HTR-8/SVneo (cell line): ENCODE data around the gene JARID2.

Experiments
- DNase-seq: peaks from one replicate; pipeline ENCODE4 v3.0.0; 2011; ENCODE audit warnings: low spot score, mixed read lengths; ENCODE audit not compliant: insufficient read length
- FAIRE-seq: peaks from 2 replicates; lab custom pipeline; 2011; peaks lifted over from hg19 to GRCh38; lab: Jason Lieb, UNC

JARID2 gene

GRCh38 chr6:15366003-15366535, 120.2 kb downstream of the JARID2 start:
- FAIRE-seq (no peak), DNase-seq (no peak)

- no peak for FAIRE-seq
- no peak for DNase-seq
These were observed 121.0 kb downstream of the JARID2 start for GRCh38 chr6:15366879-15367278.

- no peak for FAIRE-seq
- no peak for DNase-seq
These were observed 122.3 kb downstream of the JARID2 start for GRCh38 chr6:15368186-15368585.

- FAIRE-seq = no peak
- no peak for DNase-seq
These were observed 123.0 kb downstream of the JARID2 start for GRCh38 chr6:15368873-15369272.

GRCh38 chr6:15369838-15370237, 124.0 kb downstream of the JARID2 start:
- FAIRE-seq = no peak
- DNase-seq = no peak

DNA sequence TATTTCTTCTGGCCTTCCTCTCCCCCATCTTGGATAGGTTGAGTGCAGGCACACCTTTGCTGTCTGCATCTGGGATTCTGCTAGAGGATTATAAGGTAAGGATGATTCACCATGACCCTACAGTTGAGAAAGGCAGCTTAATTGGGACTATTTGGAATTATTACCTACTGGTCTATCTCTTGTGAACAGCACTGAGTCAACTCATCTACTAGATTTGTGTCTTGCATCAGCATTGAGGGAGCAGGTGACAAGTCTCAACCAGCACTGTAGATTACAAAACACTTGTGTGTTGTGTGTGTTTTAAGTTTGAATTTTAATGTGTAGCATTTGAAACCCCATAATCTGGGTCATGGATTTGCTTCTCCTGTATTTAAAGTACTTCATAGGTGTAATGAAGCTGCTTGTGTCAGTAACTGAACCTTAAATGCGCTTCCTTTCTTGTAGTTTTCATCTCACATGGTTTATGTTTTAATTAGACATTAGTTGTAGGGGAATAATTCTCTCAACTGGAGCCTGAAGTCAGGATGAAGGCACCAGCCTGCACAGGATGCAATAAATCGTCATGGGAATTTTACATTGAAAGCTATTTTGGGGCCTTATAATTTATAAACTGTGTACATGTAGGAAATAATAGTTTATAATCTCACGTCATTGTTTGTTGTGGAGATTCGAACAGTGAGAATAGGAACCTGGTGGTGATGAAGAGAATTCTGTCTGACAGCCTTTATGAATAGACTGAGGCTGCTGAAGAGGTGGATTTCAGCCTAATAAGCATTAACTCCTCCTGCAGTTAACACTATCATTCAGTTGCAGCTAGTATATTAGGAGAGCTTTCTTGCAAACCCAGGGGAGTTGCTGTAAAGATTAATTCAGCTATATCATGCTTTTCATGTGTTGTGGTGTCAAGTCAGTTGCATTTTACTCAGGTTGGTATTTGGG, 125.1 kb downstream of the JARID2 start:
- DNase-seq (no peak), FAIRE-seq (no peak)

DNA sequence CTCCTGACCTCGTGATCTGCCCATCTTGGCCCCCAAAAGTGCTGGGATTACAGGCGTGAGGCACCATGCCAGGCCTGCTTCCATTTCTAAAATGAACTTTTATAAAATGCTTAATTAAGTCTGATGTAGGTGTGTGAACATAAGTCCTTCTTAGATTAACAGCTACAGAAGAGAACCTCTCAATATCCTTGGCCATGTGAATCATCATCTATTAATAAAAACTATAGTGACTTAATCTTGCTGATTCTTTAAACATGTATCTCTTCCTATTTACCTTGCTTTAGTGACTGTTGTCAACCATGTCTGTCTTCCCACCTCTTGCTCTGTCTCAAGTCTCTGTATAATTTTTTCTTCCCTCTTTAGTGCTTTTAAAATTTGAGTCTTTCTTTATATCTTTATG, 127.1 kb downstream of the JARID2 start:
- FAIRE-seq = no peak
- DNase-seq = no peak

GRCh38 chr6:15374119-15374518, 128.2 kb downstream of the JARID2 start:
- FAIRE-seq (no peak), DNase-seq (no peak)

DNA sequence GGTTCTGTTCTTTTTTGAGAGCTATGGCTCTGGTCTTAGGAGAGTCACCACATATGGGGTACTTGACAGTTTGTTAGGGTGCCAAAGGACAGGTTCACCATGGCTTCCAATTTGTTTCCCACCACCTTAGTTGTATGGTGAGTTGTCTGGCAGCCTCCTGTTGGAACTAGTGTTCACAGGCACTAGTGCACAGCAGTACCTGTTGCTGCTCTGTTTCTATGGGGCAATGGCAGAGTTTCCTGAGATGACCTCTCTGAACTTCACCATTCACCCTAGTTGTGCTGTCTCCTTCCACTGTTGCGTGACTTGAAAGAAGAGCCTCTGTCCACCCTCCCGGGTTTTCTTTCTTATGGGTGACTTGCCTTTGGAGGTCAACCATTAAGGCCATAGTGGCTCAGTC, 129.1 kb downstream of the JARID2 start:
- FAIRE-seq (no peak), DNase-seq (no peak)

DNA sequence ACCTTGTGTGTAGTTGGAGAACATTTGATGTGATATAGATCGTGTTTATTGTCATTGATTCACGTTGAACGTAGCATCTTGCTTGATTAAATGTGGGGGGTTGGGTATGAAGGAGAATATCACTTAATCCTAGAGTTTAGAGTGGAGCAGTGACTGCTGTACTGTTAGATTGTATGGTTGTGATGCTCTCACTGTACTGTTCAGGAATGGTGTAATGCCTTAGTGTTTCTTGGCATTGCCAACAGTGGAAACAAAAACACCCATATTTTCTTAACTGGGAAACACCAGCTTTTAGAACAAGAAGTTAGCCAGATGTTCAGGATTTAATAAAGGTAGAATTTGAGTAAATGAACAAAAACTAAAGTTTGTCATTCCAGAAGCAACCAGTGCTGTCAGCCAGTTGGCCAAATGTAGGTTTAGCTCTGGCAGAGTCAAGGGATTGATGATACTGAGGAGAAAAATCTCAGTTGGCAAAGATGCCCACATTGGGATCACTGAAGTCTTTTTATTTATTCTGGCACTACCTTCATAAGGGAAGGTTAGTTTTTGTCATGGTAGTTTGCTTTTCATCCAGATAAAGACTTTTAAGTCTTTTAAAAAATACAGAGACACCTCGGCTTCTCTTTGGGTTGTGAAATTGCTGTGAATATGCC, 129.9 kb downstream of the JARID2 start:
- FAIRE-seq (no peak), DNase-seq (no peak)

DNA sequence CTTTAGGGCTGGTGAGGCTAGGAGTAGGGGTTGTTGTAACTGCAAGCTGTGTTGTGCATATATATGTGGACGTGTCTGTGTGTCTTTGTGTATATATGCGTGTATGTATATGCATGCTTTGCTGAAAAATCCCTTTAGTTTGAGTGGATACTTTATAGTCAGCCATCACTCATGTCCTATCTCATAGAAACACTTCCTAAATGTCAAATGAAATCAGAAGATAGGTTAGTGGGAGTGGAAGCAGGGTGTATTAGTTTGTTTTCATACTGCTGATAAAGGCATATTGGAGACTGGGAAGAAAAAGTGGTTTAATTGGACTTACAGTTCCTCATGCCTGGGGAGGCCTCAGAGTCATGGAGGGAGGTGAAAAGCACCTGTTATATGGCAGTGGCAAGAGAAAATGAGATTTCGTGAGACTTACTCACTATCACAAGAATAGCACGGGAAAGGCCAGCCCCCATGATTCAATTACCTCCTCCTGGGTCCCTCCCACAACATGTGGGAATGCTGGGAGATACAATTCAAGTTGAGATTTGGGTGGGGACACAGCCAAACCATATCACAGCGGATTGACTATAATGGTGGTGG, 131.1 kb downstream of the JARID2 start:
- no peak for DNase-seq
- FAIRE-seq = no peak

DNA sequence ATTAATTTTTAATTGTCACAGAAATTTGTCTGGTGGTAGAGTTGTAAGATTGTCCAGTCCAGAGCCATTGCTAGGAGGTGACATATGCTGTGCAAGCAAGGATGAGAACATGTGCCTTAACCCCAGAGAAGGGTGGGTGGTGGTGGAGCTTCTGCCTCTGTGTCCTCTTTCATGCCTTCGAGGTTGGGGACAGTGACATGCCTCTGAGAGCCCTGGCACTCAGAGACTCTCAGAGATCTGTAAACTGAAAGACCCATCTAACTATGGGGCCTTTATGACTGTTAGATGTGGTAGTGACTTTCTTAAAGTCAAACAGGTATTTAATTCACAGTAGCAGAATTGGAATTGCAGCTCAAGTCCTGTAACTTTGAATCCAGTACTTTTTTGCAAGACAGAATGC, 132.4 kb downstream of the JARID2 start:
- no peak for FAIRE-seq

GRCh38 chr6:15378866-15379265, 133.0 kb downstream of the JARID2 start:
- DNase-seq (no peak), FAIRE-seq (no peak)

More for the DNA sequence above, 132.4 kb downstream of the JARID2 start:
- DNase-seq = no peak

GRCh38 chr6:15380351-15380750, 134.5 kb downstream of the JARID2 start:
- FAIRE-seq (no peak), DNase-seq (no peak)

GRCh38 chr6:15382089-15382488, 136.2 kb downstream of the JARID2 start:
- DNase-seq (no peak), FAIRE-seq (no peak)

DNA sequence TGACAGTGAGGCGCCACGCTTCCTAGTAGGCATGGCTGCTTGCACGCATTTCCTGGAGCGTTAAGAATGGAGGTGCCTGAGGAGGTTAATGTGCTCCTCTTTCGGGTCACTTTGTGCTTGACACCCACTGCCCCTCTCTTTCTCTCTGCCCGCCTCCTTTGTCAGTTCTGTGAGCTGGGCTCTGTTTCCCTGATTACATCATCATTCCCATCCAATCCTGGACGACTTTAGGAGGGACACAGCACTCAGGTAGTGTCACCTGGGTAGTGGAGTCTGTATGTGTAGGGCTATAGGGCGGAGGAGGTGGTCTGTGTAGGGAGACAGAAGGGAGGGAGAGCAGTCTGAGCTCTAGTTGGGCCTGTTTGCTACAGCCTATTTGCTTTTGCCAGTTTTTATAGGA, 136.8 kb downstream of the JARID2 start:
- DNase-seq (no peak), FAIRE-seq (no peak)

DNA sequence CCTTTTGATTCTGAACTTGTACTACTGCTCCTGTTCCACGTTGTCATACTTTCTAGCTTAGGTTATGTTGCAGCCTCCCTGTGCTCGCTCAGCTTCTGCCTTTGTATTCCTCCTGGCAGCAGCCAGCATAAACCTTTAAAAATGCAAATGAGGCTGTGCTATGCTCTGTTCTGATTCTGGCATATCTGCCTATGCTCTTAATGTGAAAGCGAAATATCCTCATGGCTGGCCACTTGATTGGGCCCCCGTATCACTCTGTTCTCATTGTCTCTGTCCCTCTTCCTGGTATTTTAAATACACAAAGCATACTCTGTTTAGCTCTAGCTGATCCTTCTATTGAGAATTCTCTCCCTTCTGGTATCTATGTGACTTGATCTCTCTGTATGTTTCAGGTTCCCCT, 139.0 kb downstream of the JARID2 start:
- DNase-seq (no peak), FAIRE-seq (no peak)

GRCh38 chr6:15385521-15385920, 139.7 kb downstream of the JARID2 start:
- DNase-seq (no peak), FAIRE-seq (no peak)

- no peak for DNase-seq
- FAIRE-seq = no peak
These were observed 140.4 kb downstream of the JARID2 start for GRCh38 chr6:15386110-15386755.

DNA sequence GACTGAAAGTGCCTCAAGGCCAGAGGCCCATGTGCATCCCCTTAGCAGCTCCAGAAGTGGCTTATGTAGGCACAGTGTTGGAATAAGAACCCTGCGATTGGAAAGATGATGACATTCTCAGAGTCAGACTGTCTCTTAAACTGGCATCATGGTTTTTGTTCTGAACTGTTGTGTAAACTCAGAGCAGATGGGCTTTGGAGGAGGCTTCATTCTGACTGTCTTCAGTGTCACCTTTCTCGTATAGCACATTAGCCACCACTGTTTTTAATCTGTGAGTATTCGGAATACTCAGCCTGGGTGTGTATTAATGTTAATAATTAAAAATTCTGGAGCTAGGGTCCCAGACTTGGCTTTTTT, 140.9 kb downstream of the JARID2 start:
- FAIRE-seq (no peak), DNase-seq (no peak)

DNA sequence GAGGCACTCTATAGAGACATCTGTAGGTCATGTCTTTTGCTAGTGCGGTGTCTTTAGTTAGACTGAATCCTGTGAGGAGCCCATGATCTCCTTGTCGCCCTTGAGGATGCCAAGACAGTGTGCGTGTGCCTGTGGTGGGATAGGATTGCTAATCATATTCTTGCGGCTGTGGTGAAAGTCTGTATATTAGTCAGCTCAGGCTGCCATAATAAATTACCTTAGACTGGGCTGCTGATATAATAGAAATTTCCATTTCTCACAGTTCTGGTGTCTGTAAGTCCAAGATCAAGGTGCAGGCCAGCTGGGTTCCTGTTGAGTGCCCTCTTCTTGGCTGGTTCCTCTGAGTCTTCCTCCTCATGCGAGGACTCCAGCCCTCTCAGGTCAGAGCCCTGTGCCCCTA, 141.2 kb downstream of the JARID2 start:
- FAIRE-seq = no peak
- no peak for DNase-seq
